ENCODE results near the gene TGFBR1. TPM values are rescaled to one million over a fixed set of nuclear protein-coding genes. Genes with fewer than 3 reads are reported as not detected.
"Not testable (repeated sequence)": the region's sequence is repeated elsewhere in the genome, so short reads cannot be mapped to it uniquely, and the experiment has no call there.

Gene TGFBR1
- polyA plus RNA-seq, 1 donor from 2014 or later, result 9.2 TPM

GRCh38 chr9:99184110-99184474 lies 79.2 kb downstream of the TGFBR1 start:
- H3K4me3 Mint-ChIP-seq, result no peak overlapping the region
- H3K9me3 Mint-ChIP-seq, result no peaks in the 10 kb centered on the region
- no peaks in the 10 kb centered on the region for H3K27me3 Mint-ChIP-seq
- H3K4me1 Mint-ChIP-seq, result peaks cover 36 to 54% (median 36%) of the 10 kb centered on the region in 3 donors
- H3K27ac Mint-ChIP-seq, result peak overlapping the region in 1 of 3 donors; percentile 94
- no peaks in the 10 kb centered on the region for H3K36me3 Mint-ChIP-seq

GRCh38 chr9:99184475-99185347 lies 79.8 kb downstream of the TGFBR1 start:
- no peaks in the 10 kb centered on the region for H3K9me3 Mint-ChIP-seq
- H3K36me3 Mint-ChIP-seq, result no peaks in the 10 kb centered on the region
- peak overlapping the region in 2 of 3 donors; percentile 16 to 94 for H3K27ac Mint-ChIP-seq
- no peaks in the 10 kb centered on the region for H3K27me3 Mint-ChIP-seq
- H3K4me3 Mint-ChIP-seq, result peak overlapping the region in 2 of 4 donors; percentile 61 to 64
- peaks cover 38 to 54% (median 39%) of the 10 kb centered on the region in 3 donors for H3K4me1 Mint-ChIP-seq

DNA sequence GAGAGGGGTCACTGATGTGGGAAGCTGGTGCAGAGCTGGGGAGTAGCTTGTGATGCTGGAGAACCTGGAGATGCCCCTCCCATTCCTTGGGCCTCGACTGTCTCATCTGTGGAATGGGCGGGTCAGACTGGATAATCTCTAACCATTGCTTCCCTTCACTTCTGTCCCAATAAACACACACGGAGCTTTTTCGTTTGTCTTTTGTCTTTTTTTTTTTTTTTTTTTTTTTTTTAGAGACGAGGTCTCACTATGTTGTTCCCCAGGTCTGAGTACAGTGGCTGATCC lies 80.4 kb downstream of the TGFBR1 start:
- Mint-ChIP-seq H3K9me3 (no peaks in the 10 kb centered on the region), H3K4me1 (peaks cover 36 to 53% (median 41%) of the 10 kb centered on the region in 3 donors), H3K27me3 (no peaks in the 10 kb centered on the region), H3K4me3 (no peak overlapping the region), H3K36me3 (no peaks in the 10 kb centered on the region), H3K27ac (peak overlapping the region in 1 of 3 donors; percentile 94)

GRCh38 chr9:99185934-99186333 lies 81.0 kb downstream of the TGFBR1 start:
- no peaks in the 10 kb centered on the region for H3K27me3 Mint-ChIP-seq
- no peaks in the 10 kb centered on the region for H3K36me3 Mint-ChIP-seq
- H3K27ac Mint-ChIP-seq, result peak overlapping the region in 1 of 3 donors; percentile 94
- H3K4me1 Mint-ChIP-seq, result peaks cover 34 to 49% (median 39%) of the 10 kb centered on the region in 3 donors
- no peak overlapping the region for H3K4me3 Mint-ChIP-seq
- H3K9me3 Mint-ChIP-seq, result no peaks in the 10 kb centered on the region

- H3K27ac Mint-ChIP-seq, result peak overlapping the region in 2 of 3 donors; percentile 1 to 49
- H3K36me3 Mint-ChIP-seq, result no peaks in the 10 kb centered on the region
- peaks cover 24 to 36% (median 29%) of the 10 kb centered on the region in 3 donors for H3K4me1 Mint-ChIP-seq
- no peaks in the 10 kb centered on the region for H3K9me3 Mint-ChIP-seq
- H3K27me3 Mint-ChIP-seq, result no peaks in the 10 kb centered on the region
- peak overlapping the region in 2 of 4 donors; percentile 49 to 55 for H3K4me3 Mint-ChIP-seq
Observed at GRCh38 chr9:99187311-99187710, 82.4 kb downstream of the TGFBR1 start.

DNA sequence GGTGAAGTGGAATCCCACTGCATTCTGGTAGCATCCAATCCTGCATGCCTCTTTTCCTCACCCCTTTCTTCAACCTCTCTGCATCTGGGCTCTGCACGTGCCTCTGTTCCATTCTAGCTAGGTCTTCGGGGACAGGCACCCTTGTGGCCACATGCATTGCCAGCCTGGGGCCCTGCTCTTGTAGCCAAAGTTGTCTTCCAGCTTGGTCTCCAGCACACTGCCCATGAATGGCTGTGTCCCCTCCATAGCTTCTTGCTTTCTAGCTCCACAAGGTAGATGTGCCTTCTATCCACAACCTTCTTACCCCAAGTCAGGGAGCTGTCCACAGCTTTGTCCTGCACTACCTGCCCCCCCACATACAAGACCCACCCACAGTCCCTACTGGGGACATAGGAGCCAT lies 84.3 kb downstream of the TGFBR1 start:
- Mint-ChIP-seq H3K4me3 (no peak overlapping the region), H3K27ac (peak overlapping the region in 1 of 3 donors; percentile 83), H3K36me3 (peaks cover 2% of the 10 kb centered on the region), H3K4me1 (peaks cover 21 to 36% (median 29%) of the 10 kb centered on the region in 3 donors), H3K27me3 (no peaks in the 10 kb centered on the region), H3K9me3 (no peaks in the 10 kb centered on the region)

GRCh38 chr9:99189887-99190596 lies 85.1 kb downstream of the TGFBR1 start:
- peaks cover 18 to 31% (median 23%) of the 10 kb centered on the region in 3 donors for H3K4me1 Mint-ChIP-seq
- H3K27me3 Mint-ChIP-seq, result no peaks in the 10 kb centered on the region
- peaks cover 0 to 2% (median 0%) of the 10 kb centered on the region in 3 donors for H3K9me3 Mint-ChIP-seq
- peaks cover 3% of the 10 kb centered on the region for H3K36me3 Mint-ChIP-seq
- H3K4me3 Mint-ChIP-seq, result no peak overlapping the region
- H3K27ac Mint-ChIP-seq, result no peak overlapping the region

DNA sequence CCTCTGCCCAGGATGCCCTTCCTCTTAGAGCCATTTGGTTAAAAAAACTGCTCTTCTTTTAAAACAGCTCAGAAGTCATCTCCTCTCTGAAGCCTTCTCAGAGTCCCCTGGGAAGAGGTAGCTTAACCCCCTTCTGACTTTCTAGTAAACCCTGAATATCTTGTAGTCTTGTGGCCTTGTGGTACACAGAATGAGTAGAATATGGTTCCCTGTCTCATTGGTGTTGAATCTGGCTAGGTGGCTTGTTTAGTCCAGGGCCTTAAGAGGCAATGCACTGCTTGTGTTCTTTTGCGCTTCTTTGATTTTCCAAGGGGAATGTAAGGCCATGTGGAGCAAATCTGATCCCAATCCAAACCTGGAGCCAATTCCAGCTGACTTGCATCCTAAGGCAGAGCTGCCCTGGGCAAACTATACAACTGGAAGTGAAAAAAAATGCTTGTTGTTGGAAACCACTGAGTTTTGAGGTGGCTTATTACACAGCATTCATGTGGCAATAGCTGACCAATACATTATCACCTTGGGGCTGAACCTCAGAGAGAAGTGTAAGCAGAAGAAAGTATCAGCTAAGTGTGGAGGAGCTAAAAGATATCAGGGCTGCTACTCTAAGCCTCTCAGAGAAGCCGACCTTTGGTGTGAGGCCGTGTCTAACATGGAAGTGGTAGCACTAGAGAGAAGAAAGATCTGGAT lies 85.8 kb downstream of the TGFBR1 start:
- H3K4me3 Mint-ChIP-seq, result no peak overlapping the region
- H3K4me1 Mint-ChIP-seq, result peaks cover 18 to 29% (median 23%) of the 10 kb centered on the region in 3 donors
- no peaks in the 10 kb centered on the region for H3K27me3 Mint-ChIP-seq
- H3K9me3 Mint-ChIP-seq, result peaks cover 0 to 2% (median 0%) of the 10 kb centered on the region in 3 donors
- H3K27ac Mint-ChIP-seq, result no peak overlapping the region
- peaks cover 3% of the 10 kb centered on the region for H3K36me3 Mint-ChIP-seq

DNA sequence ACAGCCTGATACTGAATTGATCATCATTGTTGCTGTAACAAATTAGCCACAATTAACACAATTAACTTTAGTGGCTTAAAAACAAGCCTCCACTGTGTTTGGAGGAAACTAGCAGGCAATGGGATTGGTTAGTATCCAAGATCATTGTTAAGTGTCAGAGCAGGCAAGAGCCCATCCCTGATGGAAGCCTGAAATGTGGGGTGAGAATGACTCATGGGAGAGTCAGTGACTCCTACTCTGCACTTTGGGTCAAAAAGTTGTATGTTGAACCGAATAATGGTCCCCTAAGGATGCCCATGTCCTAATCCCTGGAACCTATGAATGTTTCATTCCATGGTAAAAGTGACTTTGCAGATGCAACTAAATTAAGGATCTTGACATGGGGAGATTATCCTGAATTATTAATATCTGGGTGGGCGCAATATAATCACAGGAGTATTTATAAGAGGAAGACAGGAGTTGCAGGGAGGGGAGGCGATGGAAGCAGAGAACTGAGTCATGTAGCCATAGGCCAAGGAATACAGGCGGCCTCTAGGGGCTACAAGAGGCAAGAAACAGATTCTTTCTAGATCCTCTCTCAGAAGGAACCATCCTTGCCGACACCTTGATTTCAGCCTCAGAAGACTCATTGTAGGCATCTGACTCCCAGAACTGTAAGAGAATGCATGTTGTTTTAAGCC lies 88.0 kb downstream of the TGFBR1 start:
- H3K36me3 Mint-ChIP-seq, result peaks cover 3% of the 10 kb centered on the region
- no peak overlapping the region for H3K27ac Mint-ChIP-seq
- peaks cover 0 to 2% (median 0%) of the 10 kb centered on the region in 3 donors for H3K9me3 Mint-ChIP-seq
- H3K4me1 Mint-ChIP-seq, result peaks cover 5 to 16% (median 7%) of the 10 kb centered on the region in 3 donors
- H3K27me3 Mint-ChIP-seq, result no peaks in the 10 kb centered on the region
- no peak overlapping the region for H3K4me3 Mint-ChIP-seq

GRCh38 chr9:99193466-99193821 lies 88.5 kb downstream of the TGFBR1 start:
- no peaks in the 10 kb centered on the region for H3K27me3 Mint-ChIP-seq
- peaks cover 4 to 11% (median 4%) of the 10 kb centered on the region in 3 donors for H3K4me1 Mint-ChIP-seq
- H3K27ac Mint-ChIP-seq, result no peak overlapping the region
- peaks cover 0 to 2% (median 0%) of the 10 kb centered on the region in 3 donors for H3K9me3 Mint-ChIP-seq
- H3K36me3 Mint-ChIP-seq, result peaks cover 3% of the 10 kb centered on the region
- no peak overlapping the region for H3K4me3 Mint-ChIP-seq

- H3K27me3 Mint-ChIP-seq, H3K4me3 Mint-ChIP-seq: not testable (repeated sequence)
- peak overlapping the region in 1 of 3 donors; percentile 40 for H3K27ac Mint-ChIP-seq
Observed at GRCh38 chr9:99196484-99196883, 91.6 kb downstream of the TGFBR1 start.

DNA sequence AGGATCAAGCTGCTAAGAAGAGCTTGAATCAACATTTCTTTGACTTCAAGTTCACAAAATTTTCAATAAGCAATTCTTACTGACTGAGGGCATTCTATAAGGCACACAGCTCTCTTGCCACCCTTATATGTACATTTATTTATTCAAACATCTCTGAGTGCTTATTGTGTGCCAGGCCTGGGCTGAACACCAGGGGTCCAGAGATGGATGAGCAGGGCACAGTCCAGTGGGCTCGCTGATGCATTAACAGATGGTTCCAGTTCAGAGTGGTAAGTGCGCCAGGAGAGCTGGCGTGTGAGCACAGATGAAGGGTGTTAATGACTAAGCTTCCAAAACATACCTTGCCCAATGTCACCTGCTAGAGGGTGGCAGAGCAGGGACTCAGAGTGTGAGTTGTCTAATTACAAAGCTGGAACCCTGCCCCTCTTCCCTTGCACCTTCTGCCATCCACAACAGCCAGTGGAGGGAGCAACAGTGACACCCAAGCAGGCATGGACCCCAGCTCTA lies 92.3 kb downstream of the TGFBR1 start:
- Mint-ChIP-seq H3K27ac (peak overlapping the region in 1 of 3 donors; percentile 40), H3K36me3 (peaks cover 3% of the 10 kb centered on the region), H3K4me3 (no peak overlapping the region), H3K27me3 (no peaks in the 10 kb centered on the region), H3K4me1 (peaks cover 0 to 14% (median 3%) of the 10 kb centered on the region in 3 donors), H3K9me3 (peaks cover 0 to 2% (median 0%) of the 10 kb centered on the region in 3 donors)

More at GRCh38 chr9:99196484-99196883, 91.6 kb downstream of the TGFBR1 start:
- not testable (repeated sequence) for H3K9me3 Mint-ChIP-seq, H3K36me3 Mint-ChIP-seq
- H3K4me1 Mint-ChIP-seq, result peaks cover 0 to 14% (median 3%) of the 10 kb centered on the region in 3 donors

GRCh38 chr9:99197987-99198386 lies 93.1 kb downstream of the TGFBR1 start:
- Mint-ChIP-seq H3K4me3 (no peak overlapping the region), H3K27ac (no peak overlapping the region), H3K36me3 (peaks cover 3% of the 10 kb centered on the region)

DNA sequence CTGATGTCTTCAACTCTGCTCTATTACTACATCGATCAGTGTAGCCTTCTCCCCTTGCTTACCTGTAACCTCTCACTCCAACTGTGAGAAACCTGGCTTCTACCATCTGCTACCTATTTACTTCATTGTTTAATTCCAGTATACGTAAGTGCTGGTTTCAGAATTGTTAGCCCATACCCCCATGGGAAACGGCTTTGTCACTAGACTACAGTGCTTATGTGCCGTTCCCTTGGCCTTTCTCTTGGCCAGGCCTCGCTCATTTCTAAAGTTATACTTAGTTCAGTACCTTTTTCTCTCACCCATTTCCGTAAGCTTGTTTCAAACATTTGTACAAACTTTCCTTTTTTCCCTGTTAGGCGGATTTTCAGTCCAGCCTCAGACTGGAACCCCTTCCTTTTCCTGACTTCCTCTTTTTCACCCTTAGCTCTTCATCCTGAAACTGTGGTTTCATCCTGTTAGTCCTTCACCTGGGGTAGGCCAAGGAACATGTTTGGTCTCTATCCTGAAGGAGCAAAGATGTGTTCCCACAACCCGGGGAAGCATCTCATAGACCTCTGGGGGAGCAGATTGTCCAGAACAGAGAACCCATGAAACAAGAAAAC lies 95.1 kb downstream of the TGFBR1 start:
- H3K36me3 Mint-ChIP-seq, result no peaks in the 10 kb centered on the region
- H3K27me3 Mint-ChIP-seq, result no peaks in the 10 kb centered on the region
- no peaks in the 10 kb centered on the region for H3K9me3 Mint-ChIP-seq
- H3K27ac Mint-ChIP-seq, result no peak overlapping the region
- peaks cover 0 to 10% (median 3%) of the 10 kb centered on the region in 3 donors for H3K4me1 Mint-ChIP-seq
- no peak overlapping the region for H3K4me3 Mint-ChIP-seq

More at GRCh38 chr9:99197987-99198386, 93.1 kb downstream of the TGFBR1 start:
- H3K27me3 Mint-ChIP-seq, result no peaks in the 10 kb centered on the region
- H3K4me1 Mint-ChIP-seq, result peaks cover 0 to 14% (median 3%) of the 10 kb centered on the region in 3 donors
- H3K9me3 Mint-ChIP-seq, result peaks cover 0 to 2% (median 0%) of the 10 kb centered on the region in 3 donors

Data from IgD-negative memory B cell (primary cell).